Superior temporal gyrus (tissue), 1 donor: ENCODE data around the gene LPP.

Experiments
- DNase-seq: peaks from one replicate; pipeline ENCODE4 v3.0.0-alpha.2; 2016; ENCODE audit errors: extremely low spot score

LPP gene

GRCh38 chr3:188671971-188672370, 518.0 kb downstream of the LPP start:
- no peak for DNase-seq

GRCh38 chr3:188672840-188673239, 518.9 kb downstream of the LPP start:
- no peak for DNase-seq

GRCh38 chr3:188673646-188674186, 519.8 kb downstream of the LPP start:
- DNase-seq = no peak

- DNase-seq = no peak
Observed at GRCh38 chr3:188674595-188674994, 520.6 kb downstream of the LPP start.

- DNase-seq = no peak
Observed at GRCh38 chr3:188677344-188677743, 523.4 kb downstream of the LPP start.

- DNase-seq = no peak
Observed at GRCh38 chr3:188680189-188680588, 526.2 kb downstream of the LPP start.

- DNase-seq = no peak
Observed at GRCh38 chr3:188680605-188681004, 526.6 kb downstream of the LPP start.

- DNase-seq = no peak
Observed at GRCh38 chr3:188682316-188682715, 528.4 kb downstream of the LPP start.

- no peak for DNase-seq
Observed at GRCh38 chr3:188683032-188683521, 529.1 kb downstream of the LPP start.

GRCh38 chr3:188684276-188684675, 530.3 kb downstream of the LPP start:
- DNase-seq = no peak

GRCh38 chr3:188685789-188686188, 531.8 kb downstream of the LPP start:
- DNase-seq = no peak

GRCh38 chr3:188686324-188686723, 532.4 kb downstream of the LPP start:
- no peak for DNase-seq

- DNase-seq = no peak
Observed at GRCh38 chr3:188687389-188687788, 533.4 kb downstream of the LPP start.

- DNase-seq = no peak
Observed at GRCh38 chr3:188689101-188689574, 535.2 kb downstream of the LPP start.

- no peak for DNase-seq
Observed at GRCh38 chr3:188690064-188690463, 536.1 kb downstream of the LPP start.

GRCh38 chr3:188691004-188691403, 537.0 kb downstream of the LPP start:
- no peak for DNase-seq

- DNase-seq = no peak
Observed at GRCh38 chr3:188691665-188692064, 537.7 kb downstream of the LPP start.

- DNase-seq = no peak
Observed at GRCh38 chr3:188692700-188693099, 538.7 kb downstream of the LPP start.

GRCh38 chr3:188693435-188693834, 539.5 kb downstream of the LPP start:
- peak; percentile 56 for DNase-seq

- no peak for DNase-seq
Observed at GRCh38 chr3:188695241-188695640, 541.3 kb downstream of the LPP start.

- no peak for DNase-seq
Observed at GRCh38 chr3:188697127-188697526, 543.2 kb downstream of the LPP start.

GRCh38 chr3:188698436-188698835, 544.5 kb downstream of the LPP start:
- no peak for DNase-seq

GRCh38 chr3:188700501-188700900, 546.5 kb downstream of the LPP start:
- no peak for DNase-seq

- DNase-seq = no peak
Observed at GRCh38 chr3:188700918-188701317, 547.0 kb downstream of the LPP start.
